ENCODE results near the gene ETFDH.

ETFDH gene

DNA sequence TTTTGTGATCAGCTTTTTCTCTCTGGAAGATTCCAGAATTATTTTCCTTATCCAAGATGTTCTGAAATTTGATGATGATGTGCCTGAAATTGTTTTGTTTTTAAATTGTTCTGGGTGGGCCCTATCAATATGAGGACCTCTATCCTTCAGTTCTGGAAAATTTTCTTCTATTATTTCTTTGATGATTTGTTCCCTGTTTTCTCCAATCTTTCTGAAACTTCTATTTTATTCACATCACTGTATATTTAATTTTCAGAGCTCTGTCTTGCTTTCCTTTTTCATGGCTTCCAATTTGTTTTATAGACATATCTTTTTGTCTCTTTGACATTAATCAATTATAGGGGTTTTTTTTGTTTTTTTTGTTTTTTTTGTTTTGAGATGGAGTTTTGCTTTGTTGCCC is 84.5 kb downstream of the ETFDH start:
- no peak for DNase-seq

- no peak for DNase-seq
Measured at GRCh38 chr4:158758142-158758541, 86.0 kb downstream of the ETFDH start.

DNA sequence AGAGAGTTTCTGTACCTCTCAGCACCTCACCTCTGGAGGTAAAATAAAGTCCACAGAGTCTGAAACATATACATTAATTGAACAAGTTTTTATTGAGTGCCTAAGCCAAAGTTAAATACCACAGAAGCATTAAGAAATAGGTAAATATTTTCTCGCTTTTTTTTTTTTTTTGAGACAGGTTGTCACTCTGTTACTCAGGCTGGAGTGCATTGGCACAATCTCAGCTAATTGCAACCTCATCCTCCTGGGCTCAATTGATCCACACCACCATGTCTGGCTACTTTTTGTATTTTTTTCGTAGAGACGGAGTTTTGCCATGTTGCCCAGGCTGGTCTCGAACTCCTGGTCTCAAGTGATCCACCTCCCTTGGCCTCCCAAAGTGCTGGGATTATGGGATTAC is 86.6 kb downstream of the ETFDH start:
- no peak for DNase-seq

Data from CD4-positive, alpha-beta T cell treated with Interleukin-10 for 1 hour (primary cell).